ENCODE data around the gene MGLL. TPM values are rescaled to one million over a fixed set of nuclear protein-coding genes. Genes with fewer than 3 reads are reported as not detected.

Gene MGLL
- total and polyA plus RNA-seq, 9 of the 15 experiments (the other 6 are each of a cell fraction or from before 2014, with no cell fraction given), result 0.12 to 0.32 (median 0.18) TPM; not detected in 6

DNA sequence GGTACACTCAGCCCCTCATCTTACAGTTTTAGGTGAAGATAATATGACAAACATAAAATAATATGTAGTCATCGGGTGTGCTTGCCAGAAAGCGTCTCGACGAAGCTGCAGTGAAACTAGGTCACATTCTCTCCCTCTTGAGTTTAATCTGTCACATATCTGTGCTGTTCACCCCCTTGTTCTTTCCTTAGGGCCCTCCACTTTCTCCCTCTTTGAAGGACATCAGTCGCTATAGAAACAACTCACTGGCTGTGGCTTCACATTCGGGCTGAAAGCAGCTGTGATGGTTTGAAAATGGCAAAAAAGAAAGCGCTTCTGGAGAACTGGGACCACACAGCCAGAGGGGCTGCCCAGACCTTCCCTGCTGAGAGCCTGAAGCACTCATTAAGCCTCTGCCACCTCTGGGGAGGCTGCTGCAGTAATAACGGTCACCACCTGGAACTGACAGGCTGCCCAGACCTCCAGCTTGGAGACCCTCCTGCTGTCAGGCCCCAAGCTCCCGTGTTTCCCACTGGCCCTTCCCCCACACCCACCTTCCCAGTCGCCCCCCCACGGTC is 99.2 kb downstream of the MGLL start:
- ChIA-PET CTCF (ENCODE audit: low intra/inter-chr PET ratio) (no interaction called here), POLR2A (interaction anchor here (0.7 kb wide), 1 partner anchor 279 kb away, joined by 3 read pairs; no protein-coding TSS in a partner anchor)
- 2% methylated on average over 8 of the region's 11 CpGs for WGBS (ENCODE audit: insufficient coverage, low coverage, missing lambda C conversion rate)
- H3K27me3 ChIP-seq (ENCODE audit: control insufficient read depth in 2 of 2, insufficient read depth in 2 of 2, low read length in 2 of 2), result peaks cover 26 to 46% of the 10 kb centered on the region in 2 experiments
- no peaks in the 10 kb centered on the region for H3K9me3 ChIP-seq (replicated peaks; ENCODE audit: control insufficient read depth, insufficient read depth, low read depth, low read length)
- no peaks in the 10 kb centered on the region for H4K20me1 ChIP-seq (replicated peaks; ENCODE audit: control insufficient read depth, insufficient read depth, low read length)
- H3K4me3 ChIP-seq, result no peak overlapping the region
- no peaks in the 10 kb centered on the region for H3K9me1 ChIP-seq (ENCODE audit: control insufficient read depth, insufficient read depth, low read length)
- H3K36me3 ChIP-seq (ENCODE audit: control insufficient read depth, insufficient read depth, low read length), result no peaks in the 10 kb centered on the region
- no TSS peak for BruUV-seq (replicated peaks)
- DNase-seq (ENCODE audit: extremely low read depth in 1 of 4, low spot score in 3 of 4) (no peak), FAIRE-seq (no peak), ATAC-seq (no peak)
- H3K4me2 ChIP-seq (ENCODE audit: insufficient read depth, low read length), result no peak overlapping the region
- intact Hi-C loops (cut with micrococcal nuclease) (no loop called here), in situ Hi-C loops (cut with MboI) (no loop called here)
- H2AFZ ChIP-seq (ENCODE audit: low read depth, low read length), result no peak overlapping the region
- no peak overlapping the region for H3K9ac ChIP-seq (ENCODE audit: insufficient read depth in 1 of 2, low read depth in 2 of 2, low read length in 2 of 2)
- no peaks in the 10 kb centered on the region for H3K4me1 ChIP-seq (replicated peaks in 1 of 2; ENCODE audit: control insufficient read depth in 2 of 2, insufficient read depth in 2 of 2, low read length in 2 of 2)
- H3K27ac ChIP-seq (ENCODE audit: extremely low read depth, low read depth, low read length), result no peak overlapping the region
- H3K79me2 ChIP-seq (ENCODE audit: control insufficient read depth, insufficient read depth, low read length), result no peaks in the 10 kb centered on the region
- TF ChIP-seq, protein P1, sequence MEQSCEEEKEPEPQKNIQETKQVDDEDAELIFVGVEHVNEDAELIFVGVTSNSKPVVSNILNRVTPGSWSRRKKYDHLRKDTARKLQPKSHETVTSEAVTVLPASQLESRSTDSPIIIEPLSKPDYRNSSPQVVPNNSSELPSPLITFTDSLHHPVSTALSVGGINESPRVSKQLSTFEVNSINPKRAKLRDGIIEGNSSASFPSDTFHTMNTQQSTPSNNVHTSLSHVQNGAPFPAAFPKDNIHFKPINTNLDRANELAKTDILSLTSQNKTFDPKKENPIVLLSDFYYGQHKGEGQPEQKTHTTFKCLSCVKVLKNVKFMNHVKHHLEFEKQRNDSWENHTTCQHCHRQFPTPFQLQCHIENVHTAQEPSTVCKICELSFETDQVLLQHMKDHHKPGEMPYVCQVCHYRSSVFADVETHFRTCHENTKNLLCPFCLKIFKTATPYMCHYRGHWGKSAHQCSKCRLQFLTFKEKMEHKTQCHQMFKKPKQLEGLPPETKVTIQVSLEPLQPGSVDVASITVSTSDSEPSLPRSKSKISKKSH (CRISPR knock-in tag; IDR thresholded peaks at IDR 0.05), result no peak
- TF ChIP-seq RFX5 (IDR thresholded peaks at IDR 0.05; ENCODE audit: low read depth, low read length) (no peak), EWSR1 (IDR thresholded peaks at IDR 0.05; ENCODE audit: borderline replicate concordance, low read depth, partially characterized antibody) (no peak), RB1 (IDR thresholded peaks at IDR 0.05; ENCODE audit: low read depth) (no peak), ILF3 (IDR thresholded peaks at IDR 0.05; ENCODE audit: borderline replicate concordance) (no peak), SRSF3 (IDR thresholded peaks at IDR 0.05; ENCODE audit: insufficient read depth, low read length) (no peak)
- TF ChIP-seq, protein P2, sequence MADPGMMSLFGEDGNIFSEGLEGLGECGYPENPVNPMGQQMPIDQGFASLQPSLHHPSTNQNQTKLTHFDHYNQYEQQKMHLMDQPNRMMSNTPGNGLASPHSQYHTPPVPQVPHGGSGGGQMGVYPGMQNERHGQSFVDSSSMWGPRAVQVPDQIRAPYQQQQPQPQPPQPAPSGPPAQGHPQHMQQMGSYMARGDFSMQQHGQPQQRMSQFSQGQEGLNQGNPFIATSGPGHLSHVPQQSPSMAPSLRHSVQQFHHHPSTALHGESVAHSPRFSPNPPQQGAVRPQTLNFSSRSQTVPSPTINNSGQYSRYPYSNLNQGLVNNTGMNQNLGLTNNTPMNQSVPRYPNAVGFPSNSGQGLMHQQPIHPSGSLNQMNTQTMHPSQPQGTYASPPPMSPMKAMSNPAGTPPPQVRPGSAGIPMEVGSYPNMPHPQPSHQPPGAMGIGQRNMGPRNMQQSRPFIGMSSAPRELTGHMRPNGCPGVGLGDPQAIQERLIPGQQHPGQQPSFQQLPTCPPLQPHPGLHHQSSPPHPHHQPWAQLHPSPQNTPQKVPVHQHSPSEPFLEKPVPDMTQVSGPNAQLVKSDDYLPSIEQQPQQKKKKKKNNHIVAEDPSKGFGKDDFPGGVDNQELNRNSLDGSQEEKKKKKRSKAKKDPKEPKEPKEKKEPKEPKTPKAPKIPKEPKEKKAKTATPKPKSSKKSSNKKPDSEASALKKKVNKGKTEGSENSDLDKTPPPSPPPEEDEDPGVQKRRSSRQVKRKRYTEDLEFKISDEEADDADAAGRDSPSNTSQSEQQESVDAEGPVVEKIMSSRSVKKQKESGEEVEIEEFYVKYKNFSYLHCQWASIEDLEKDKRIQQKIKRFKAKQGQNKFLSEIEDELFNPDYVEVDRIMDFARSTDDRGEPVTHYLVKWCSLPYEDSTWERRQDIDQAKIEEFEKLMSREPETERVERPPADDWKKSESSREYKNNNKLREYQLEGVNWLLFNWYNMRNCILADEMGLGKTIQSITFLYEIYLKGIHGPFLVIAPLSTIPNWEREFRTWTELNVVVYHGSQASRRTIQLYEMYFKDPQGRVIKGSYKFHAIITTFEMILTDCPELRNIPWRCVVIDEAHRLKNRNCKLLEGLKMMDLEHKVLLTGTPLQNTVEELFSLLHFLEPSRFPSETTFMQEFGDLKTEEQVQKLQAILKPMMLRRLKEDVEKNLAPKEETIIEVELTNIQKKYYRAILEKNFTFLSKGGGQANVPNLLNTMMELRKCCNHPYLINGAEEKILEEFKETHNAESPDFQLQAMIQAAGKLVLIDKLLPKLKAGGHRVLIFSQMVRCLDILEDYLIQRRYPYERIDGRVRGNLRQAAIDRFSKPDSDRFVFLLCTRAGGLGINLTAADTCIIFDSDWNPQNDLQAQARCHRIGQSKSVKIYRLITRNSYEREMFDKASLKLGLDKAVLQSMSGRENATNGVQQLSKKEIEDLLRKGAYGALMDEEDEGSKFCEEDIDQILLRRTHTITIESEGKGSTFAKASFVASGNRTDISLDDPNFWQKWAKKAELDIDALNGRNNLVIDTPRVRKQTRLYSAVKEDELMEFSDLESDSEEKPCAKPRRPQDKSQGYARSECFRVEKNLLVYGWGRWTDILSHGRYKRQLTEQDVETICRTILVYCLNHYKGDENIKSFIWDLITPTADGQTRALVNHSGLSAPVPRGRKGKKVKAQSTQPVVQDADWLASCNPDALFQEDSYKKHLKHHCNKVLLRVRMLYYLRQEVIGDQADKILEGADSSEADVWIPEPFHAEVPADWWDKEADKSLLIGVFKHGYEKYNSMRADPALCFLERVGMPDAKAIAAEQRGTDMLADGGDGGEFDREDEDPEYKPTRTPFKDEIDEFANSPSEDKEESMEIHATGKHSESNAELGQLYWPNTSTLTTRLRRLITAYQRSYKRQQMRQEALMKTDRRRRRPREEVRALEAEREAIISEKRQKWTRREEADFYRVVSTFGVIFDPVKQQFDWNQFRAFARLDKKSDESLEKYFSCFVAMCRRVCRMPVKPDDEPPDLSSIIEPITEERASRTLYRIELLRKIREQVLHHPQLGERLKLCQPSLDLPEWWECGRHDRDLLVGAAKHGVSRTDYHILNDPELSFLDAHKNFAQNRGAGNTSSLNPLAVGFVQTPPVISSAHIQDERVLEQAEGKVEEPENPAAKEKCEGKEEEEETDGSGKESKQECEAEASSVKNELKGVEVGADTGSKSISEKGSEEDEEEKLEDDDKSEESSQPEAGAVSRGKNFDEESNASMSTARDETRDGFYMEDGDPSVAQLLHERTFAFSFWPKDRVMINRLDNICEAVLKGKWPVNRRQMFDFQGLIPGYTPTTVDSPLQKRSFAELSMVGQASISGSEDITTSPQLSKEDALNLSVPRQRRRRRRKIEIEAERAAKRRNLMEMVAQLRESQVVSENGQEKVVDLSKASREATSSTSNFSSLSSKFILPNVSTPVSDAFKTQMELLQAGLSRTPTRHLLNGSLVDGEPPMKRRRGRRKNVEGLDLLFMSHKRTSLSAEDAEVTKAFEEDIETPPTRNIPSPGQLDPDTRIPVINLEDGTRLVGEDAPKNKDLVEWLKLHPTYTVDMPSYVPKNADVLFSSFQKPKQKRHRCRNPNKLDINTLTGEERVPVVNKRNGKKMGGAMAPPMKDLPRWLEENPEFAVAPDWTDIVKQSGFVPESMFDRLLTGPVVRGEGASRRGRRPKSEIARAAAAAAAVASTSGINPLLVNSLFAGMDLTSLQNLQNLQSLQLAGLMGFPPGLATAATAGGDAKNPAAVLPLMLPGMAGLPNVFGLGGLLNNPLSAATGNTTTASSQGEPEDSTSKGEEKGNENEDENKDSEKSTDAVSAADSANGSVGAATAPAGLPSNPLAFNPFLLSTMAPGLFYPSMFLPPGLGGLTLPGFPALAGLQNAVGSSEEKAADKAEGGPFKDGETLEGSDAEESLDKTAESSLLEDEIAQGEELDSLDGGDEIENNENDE (IDR thresholded peaks at IDR 0.05; ENCODE audit: low read depth, low read length), result no peak
